IPS-NIHi11 (cell line): ENCODE results near the gene SRD5A3.

Experiments used
- DNase-seq: peaks from one replicate; pipeline ENCODE4 v3.0.0; 2012; ENCODE audit warnings: mixed read lengths, low spot score

Gene SRD5A3

GRCh38 chr4:55409468-55410171, 63.6 kb downstream of the SRD5A3 start:
- DNase-seq, result no peak

GRCh38 chr4:55410431-55410830, 64.4 kb downstream of the SRD5A3 start:
- no peak for DNase-seq

GRCh38 chr4:55411621-55412020, 65.6 kb downstream of the SRD5A3 start:
- no peak for DNase-seq

GRCh38 chr4:55416176-55416575, 70.1 kb downstream of the SRD5A3 start:
- no peak for DNase-seq
